Liver (tissue), 9 donors: Measurements from ENCODE around the gene OBP2A. TPM values are rescaled to one million over a fixed set of nuclear protein-coding genes. Genes with fewer than 3 reads are reported as not detected.
"Not testable (repeated sequence)": the region's sequence is repeated elsewhere in the genome, so short reads cannot be mapped to it uniquely, and the experiment has no call there.

Experiments
- DNase-seq: peaks from one replicate; pipeline ENCODE4 v3.0.0-alpha.2; 2017; ENCODE audit warnings: low spot score
- H3K27ac ChIP-seq, 2 donors: one replicate each; pipeline ENCODE4 v1.7.0; 2013; ENCODE audit warnings: inconsistent platforms in 2 of 2, low read length in 2 of 2, control low read depth in 1 of 2, low read depth in 1 of 2, mild to moderate bottlenecking in 1 of 2
- H3K27me3 ChIP-seq, 4 donors: one replicate each; pipeline versions ENCODE4 v1.6.1 to v1.7.0; 2013; ENCODE audit warnings: low read length in 3 of 4, inconsistent platforms in 1 of 4, mild to moderate bottlenecking in 1 of 4, moderate library complexity in 1 of 4; ENCODE audit not compliant: control insufficient read depth in 4 of 4, insufficient read depth in 4 of 4
- H3K36me3 ChIP-seq, 4 donors: one replicate each; pipeline versions ENCODE4 v1.6.1 to v1.7.0; 2013; ENCODE audit warnings: low read length in 3 of 4, mild to moderate bottlenecking in 3 of 4, low read depth in 1 of 4, moderate library complexity in 1 of 4; ENCODE audit not compliant: control insufficient read depth in 4 of 4, insufficient read depth in 3 of 4
- H3K4me1 ChIP-seq, 4 donors: one replicate each; pipeline versions ENCODE4 v1.6.1 to v1.7.0; 2013; ENCODE audit warnings: low read length in 3 of 4, mild to moderate bottlenecking in 3 of 4, moderate library complexity in 1 of 4; ENCODE audit not compliant: control insufficient read depth in 4 of 4, insufficient read depth in 4 of 4
- H3K4me3 ChIP-seq, 3 donors: one replicate each; pipeline versions ENCODE4 v1.6.1 to v1.7.0; 2013; ENCODE audit warnings: low read length in 3 of 3, control low read depth in 1 of 3, low read depth in 1 of 3, mild to moderate bottlenecking in 1 of 3
- H3K9ac ChIP-seq, 2 donors: one replicate each; pipeline ENCODE4 v1.7.0; 2013; ENCODE audit warnings: low read length in 2 of 2, mild to moderate bottlenecking in 2 of 2, moderate library complexity in 2 of 2, control low read depth in 1 of 2, low read depth in 1 of 2
- H3K9me3 ChIP-seq, 4 donors: one replicate each; pipeline versions ENCODE4 v1.6.1 to v1.7.0; 2013; ENCODE audit warnings: low read length in 3 of 4; ENCODE audit not compliant: control insufficient read depth in 4 of 4
- EGR1 ChIP-seq, 2 donors: IDR thresholded peaks; 2 replicates each; pipeline ENCODE4 v1.6.1; 2016 to 2018; ENCODE audit warnings: antibody characterized with exemption in 2 of 2, low read depth in 2 of 2
- FOXA1 ChIP-seq: IDR thresholded peaks from 2 replicates; pipeline ENCODE4 v1.6.1; 2016; ENCODE audit warnings: antibody characterized with exemption
- FOXA2 ChIP-seq: IDR thresholded peaks from 2 replicates; pipeline ENCODE4 v1.6.1; 2016; ENCODE audit warnings: antibody characterized with exemption
- GABPA ChIP-seq, 2 donors: IDR thresholded peaks in 1 of 2; conservative IDR thresholded peaks in 1 of 2; 2 replicates each; pipeline ENCODE4 v1.6.1; 2016; ENCODE audit warnings: antibody characterized with exemption in 2 of 2, mild to moderate bottlenecking in 1 of 2, moderate library complexity in 1 of 2
- HNF4A ChIP-seq, 2 donors: conservative IDR thresholded peaks; 2 replicates each; pipeline ENCODE4 v1.6.1; 2016; ENCODE audit warnings: antibody characterized with exemption in 2 of 2, mild to moderate bottlenecking in 2 of 2
- HNF4G ChIP-seq: IDR thresholded peaks from 2 replicates; pipeline ENCODE4 v1.6.1; 2016; ENCODE audit warnings: antibody characterized with exemption
- JUND ChIP-seq, 2 donors: IDR thresholded peaks; 2 replicates each; pipeline ENCODE4 v1.6.1; 2016; ENCODE audit warnings: antibody characterized with exemption in 2 of 2
- MAX ChIP-seq: IDR thresholded peaks from 2 replicates; pipeline ENCODE4 v1.6.1; 2016; ENCODE audit warnings: antibody characterized with exemption
- NR2F2 ChIP-seq: IDR thresholded peaks from 2 replicates; pipeline ENCODE4 v1.6.1; 2016; ENCODE audit warnings: antibody characterized with exemption
- RAD21 ChIP-seq, 2 donors: IDR thresholded peaks; 2 replicates each; pipeline ENCODE4 v1.6.1; 2016; ENCODE audit warnings: antibody characterized with exemption in 2 of 2, mild to moderate bottlenecking in 2 of 2
- REST ChIP-seq: IDR thresholded peaks from 2 replicates; pipeline ENCODE4 v1.6.1; 2016; ENCODE audit warnings: antibody characterized with exemption, mild to moderate bottlenecking
- RXRA ChIP-seq, 2 donors: IDR thresholded peaks; 2 replicates each; pipeline ENCODE4 v1.6.1; 2017 to 2018; ENCODE audit warnings: antibody characterized with exemption in 2 of 2, mild to moderate bottlenecking in 1 of 2
- SP1 ChIP-seq: IDR thresholded peaks from 2 replicates; pipeline ENCODE4 v1.6.1; 2018; ENCODE audit warnings: antibody characterized with exemption, mild to moderate bottlenecking
- TAF1 ChIP-seq: conservative IDR thresholded peaks from 2 replicates; pipeline ENCODE4 v1.6.1; 2016; ENCODE audit warnings: antibody characterized with exemption, mild to moderate bottlenecking
- YY1 ChIP-seq: IDR thresholded peaks from 2 replicates; pipeline ENCODE4 v1.6.1; 2016; ENCODE audit warnings: antibody characterized with exemption, mild to moderate bottlenecking
- ZBTB33 ChIP-seq: IDR thresholded peaks from 2 replicates; pipeline ENCODE4 v1.6.1; 2016; ENCODE audit warnings: antibody characterized with exemption
- WGBS: extraction: QIAGEN DNeasy Blood & Tissue Kit; methylation state at CpG from one replicate; pipeline ENCODE4 v1.1.7; 2013; 5-methylcytosine and 5-hydroxymethylcytosine counted together
- polyA plus RNA-seq, 2 donors: library from polyadenylated mRNA; stranded (reverse) in 1 of 2; unstranded in 1 of 2; fragments of 200-250 nt in 1 of 2; fragments of >200 nt in 1 of 2; fragmentation: Nextera tagmentation in 1 of 2; extraction: Ambion mirVana in 1 of 2; gene quantifications; one replicate each; pipeline versions ENCODE4 v1.2.1 to v1.2.3, GENCODE V29; 2013 to 2015
- total RNA-seq, 2 donors: library from RNA; depleted of rRNA; stranded (reverse); fragments of >200 nt; gene quantifications; one replicate each; pipeline ENCODE4 v1.2.3, GENCODE V29; 2014
- TF ChIP-seq, protein P1 (sequence below): IDR thresholded peaks from 2 replicates; pipeline ENCODE4 v1.6.1; 2016; ENCODE audit warnings: antibody characterized with exemption
- TF ChIP-seq, protein P2 (sequence below): fragments of 150-350 bp; IDR thresholded peaks from 2 replicates; pipeline ENCODE4 v1.5.1; 2017; ENCODE audit warnings: improper control_type of control experiment, low read depth, low read length; ENCODE audit not compliant: missing input control
- donor health status: healthy.
- donor health status: healthy.
- donor health status: healthy.
- donor health status: healthy.
- donor health status: healthy.

Gene OBP2A
- total and polyA plus RNA-seq, 4 donors = not detected

DNA sequence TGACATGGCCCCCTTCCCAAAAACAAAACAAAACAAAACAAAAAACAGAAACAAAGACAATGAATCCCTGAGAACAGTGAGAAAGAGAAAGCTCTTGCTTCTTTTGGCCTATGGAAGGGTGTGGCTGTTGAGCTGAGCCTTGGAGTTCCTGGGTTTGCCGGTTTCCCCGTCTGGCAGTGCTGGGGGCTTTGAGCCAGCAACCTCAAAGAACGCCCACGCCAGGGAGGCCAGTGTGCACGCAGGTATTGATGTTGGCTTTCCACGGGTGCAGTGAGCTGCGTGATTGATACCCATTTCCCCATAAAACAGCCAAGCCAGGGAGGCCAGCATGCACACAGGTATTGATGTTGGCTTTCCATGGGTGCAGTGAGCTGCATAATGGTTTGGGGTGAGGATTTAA lies 33.0 kb upstream of the OBP2A start:
- H3K9ac ChIP-seq = no peak overlapping the region
- no peaks in the 10 kb centered on the region for H3K36me3 ChIP-seq
- H3K27me3 ChIP-seq = peaks cover 0 to 2% (median 0%) of the 10 kb centered on the region in 4 donors
- no peak overlapping the region for H3K27ac ChIP-seq
- no peaks in the 10 kb centered on the region for H3K9me3 ChIP-seq
- DNase-seq = no peak
- 55% methylated on average over 7 of the region's 7 CpGs for WGBS
- no peaks in the 10 kb centered on the region for H3K4me1 ChIP-seq
- TF ChIP-seq FOXA1 (no peak), NR2F2 (no peak), MAX (no peak), EGR1 (IDR thresholded peaks at IDR 0.05; ENCODE audit: low read depth in 2 of 2) (no peak)
- H3K4me3 ChIP-seq = no peak overlapping the region

- H3K36me3 ChIP-seq = no peaks in the 10 kb centered on the region
- H3K27me3 ChIP-seq = peaks cover 0 to 2% (median 0%) of the 10 kb centered on the region in 4 donors
- no peak for TF ChIP-seq YY1
- no peak for TF ChIP-seq ZBTB33
- no peak for TF ChIP-seq JUND (IDR thresholded peaks at IDR 0.05)
- TF ChIP-seq HNF4A (conservative IDR thresholded peaks at IDR 0.05) = no peak
- no peak for TF ChIP-seq NR2F2
- TF ChIP-seq GABPA (IDR thresholded peaks at IDR 0.05 in 1 of 2, conservative IDR thresholded peaks at IDR 0.05 in 1 of 2) = no peak
- no peak for TF ChIP-seq TAF1
- TF ChIP-seq REST = no peak
- no peak for TF ChIP-seq FOXA2
- TF ChIP-seq HNF4G = no peak
- no peak for TF ChIP-seq FOXA1
- TF ChIP-seq, protein P1, sequence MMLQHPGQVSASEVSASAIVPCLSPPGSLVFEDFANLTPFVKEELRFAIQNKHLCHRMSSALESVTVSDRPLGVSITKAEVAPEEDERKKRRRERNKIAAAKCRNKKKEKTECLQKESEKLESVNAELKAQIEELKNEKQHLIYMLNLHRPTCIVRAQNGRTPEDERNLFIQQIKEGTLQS = no peak
- no peak for TF ChIP-seq RAD21 (IDR thresholded peaks at IDR 0.05)
- TF ChIP-seq SP1 = no peak
- no peak for TF ChIP-seq RXRA (IDR thresholded peaks at IDR 0.05)
- TF ChIP-seq, protein P2, sequence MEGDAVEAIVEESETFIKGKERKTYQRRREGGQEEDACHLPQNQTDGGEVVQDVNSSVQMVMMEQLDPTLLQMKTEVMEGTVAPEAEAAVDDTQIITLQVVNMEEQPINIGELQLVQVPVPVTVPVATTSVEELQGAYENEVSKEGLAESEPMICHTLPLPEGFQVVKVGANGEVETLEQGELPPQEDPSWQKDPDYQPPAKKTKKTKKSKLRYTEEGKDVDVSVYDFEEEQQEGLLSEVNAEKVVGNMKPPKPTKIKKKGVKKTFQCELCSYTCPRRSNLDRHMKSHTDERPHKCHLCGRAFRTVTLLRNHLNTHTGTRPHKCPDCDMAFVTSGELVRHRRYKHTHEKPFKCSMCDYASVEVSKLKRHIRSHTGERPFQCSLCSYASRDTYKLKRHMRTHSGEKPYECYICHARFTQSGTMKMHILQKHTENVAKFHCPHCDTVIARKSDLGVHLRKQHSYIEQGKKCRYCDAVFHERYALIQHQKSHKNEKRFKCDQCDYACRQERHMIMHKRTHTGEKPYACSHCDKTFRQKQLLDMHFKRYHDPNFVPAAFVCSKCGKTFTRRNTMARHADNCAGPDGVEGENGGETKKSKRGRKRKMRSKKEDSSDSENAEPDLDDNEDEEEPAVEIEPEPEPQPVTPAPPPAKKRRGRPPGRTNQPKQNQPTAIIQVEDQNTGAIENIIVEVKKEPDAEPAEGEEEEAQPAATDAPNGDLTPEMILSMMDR = no peak
- no peak for TF ChIP-seq MAX
- TF ChIP-seq EGR1 (IDR thresholded peaks at IDR 0.05; ENCODE audit: low read depth in 2 of 2) = no peak
- H3K9me3 ChIP-seq = no peaks in the 10 kb centered on the region
- no peak overlapping the region for H3K4me3 ChIP-seq
- H3K9ac ChIP-seq = no peak overlapping the region
- no peak overlapping the region for H3K27ac ChIP-seq
- DNase-seq = no peak
- no peaks in the 10 kb centered on the region for H3K4me1 ChIP-seq
- WGBS = 76% methylated on average over 19 of the region's 19 CpGs
Observed at GRCh38 chr9:135513351-135513846, 32.5 kb upstream of the OBP2A start.

DNA sequence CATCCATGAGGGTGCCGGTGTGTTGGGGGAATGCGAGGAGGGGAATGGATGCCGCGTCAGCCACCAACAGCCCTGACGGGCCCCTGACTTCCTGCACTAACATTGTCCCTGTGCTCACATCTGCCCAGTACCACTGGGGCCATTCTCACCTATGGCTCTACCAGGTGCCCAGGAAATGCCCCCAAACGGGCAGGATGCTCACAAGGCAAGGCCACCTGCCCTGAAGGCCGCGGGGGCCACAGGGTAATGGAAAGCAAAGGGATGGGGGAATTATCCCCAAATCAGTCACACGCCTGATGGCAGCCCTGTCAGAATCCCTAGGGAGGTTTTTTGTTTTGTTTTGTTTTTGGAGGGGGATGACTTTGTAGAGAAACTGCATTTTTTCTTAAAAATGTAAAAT lies 32.0 kb upstream of the OBP2A start:
- H3K27me3 ChIP-seq, H3K9me3 ChIP-seq: not testable (repeated sequence)

More for the DNA sequence above, 32.0 kb upstream of the OBP2A start:
- 86% methylated on average over 9 of the region's 9 CpGs for WGBS
- H3K4me3 ChIP-seq, H3K27ac ChIP-seq, H3K9ac ChIP-seq, DNase-seq, H3K36me3 ChIP-seq, H3K4me1 ChIP-seq: not testable (repeated sequence)
